Stimulated activated CD4-positive, alpha-beta T cell treated with anti-CD3 and anti-CD28 coated beads, Interleukin-12 subunit alpha, Interleukin-12 subunit beta, amount 100 ng/mL, for 24 hours (primary cell): Measurements from ENCODE around the gene PURA.

ENCODE experiments used
- DNase-seq, 2 experiments: peaks; one replicate each; pipeline ENCODE4 v3.0.0-alpha.2; 2020; ENCODE audit warnings: low read depth in 2 of 2

PURA gene

DNA sequence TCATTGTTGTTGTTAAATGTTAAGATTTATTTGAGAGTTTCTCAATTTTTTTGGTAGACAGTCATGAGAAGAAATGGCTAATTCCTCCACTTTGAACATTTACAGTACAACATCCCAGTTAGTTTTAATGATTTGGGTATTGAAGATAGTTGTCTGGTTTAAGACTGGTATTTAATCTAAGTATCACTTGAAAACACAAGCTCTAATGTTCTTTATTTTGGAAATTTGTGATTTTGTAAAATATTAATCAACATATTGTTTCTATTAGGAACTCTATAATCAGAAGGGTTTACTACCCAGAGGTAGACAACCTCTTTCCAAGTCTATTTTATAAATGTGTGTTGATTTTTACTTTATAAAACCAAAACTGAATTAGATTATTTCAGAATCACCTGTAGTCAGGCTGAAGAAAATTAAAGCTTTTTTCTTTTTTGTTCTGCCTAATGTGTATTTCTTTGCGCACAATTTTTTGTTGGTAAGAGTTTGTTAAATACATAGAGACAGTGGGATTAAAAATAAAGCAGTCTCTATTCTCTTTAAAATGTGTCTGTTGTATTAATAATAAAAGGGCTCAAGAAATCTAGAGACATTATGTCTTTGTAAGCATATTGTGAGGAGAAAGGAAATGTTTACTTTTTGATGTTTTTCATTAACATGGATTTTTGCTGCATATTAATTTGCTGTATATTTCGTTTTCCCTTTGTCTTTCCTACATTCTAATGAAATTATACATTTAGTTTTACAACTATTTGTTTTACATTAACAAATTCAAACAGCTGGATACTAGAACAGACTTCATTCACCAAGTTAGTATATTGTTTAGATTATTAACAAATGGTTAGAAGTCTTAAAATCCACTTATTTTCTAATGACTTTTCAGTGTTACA lies 3.9 kb upstream of the PURA start:
- DNase-seq, result no peak

DNA sequence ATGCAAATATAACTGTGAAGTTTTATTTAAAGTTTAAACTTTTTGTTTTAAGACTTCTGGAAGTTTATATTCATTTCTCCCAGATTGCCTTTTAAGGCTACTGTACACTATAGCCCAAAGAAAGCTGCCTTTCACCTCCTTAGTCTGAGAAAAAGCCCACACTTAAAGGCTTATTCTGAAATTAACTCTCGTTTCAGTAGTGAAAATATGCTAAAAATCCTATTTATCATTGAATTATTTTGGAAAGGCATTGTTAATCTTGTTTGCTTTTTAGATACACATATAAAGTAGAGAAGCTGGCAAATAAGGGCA lies 3.3 kb upstream of the PURA start:
- DNase-seq, result no peak

DNA sequence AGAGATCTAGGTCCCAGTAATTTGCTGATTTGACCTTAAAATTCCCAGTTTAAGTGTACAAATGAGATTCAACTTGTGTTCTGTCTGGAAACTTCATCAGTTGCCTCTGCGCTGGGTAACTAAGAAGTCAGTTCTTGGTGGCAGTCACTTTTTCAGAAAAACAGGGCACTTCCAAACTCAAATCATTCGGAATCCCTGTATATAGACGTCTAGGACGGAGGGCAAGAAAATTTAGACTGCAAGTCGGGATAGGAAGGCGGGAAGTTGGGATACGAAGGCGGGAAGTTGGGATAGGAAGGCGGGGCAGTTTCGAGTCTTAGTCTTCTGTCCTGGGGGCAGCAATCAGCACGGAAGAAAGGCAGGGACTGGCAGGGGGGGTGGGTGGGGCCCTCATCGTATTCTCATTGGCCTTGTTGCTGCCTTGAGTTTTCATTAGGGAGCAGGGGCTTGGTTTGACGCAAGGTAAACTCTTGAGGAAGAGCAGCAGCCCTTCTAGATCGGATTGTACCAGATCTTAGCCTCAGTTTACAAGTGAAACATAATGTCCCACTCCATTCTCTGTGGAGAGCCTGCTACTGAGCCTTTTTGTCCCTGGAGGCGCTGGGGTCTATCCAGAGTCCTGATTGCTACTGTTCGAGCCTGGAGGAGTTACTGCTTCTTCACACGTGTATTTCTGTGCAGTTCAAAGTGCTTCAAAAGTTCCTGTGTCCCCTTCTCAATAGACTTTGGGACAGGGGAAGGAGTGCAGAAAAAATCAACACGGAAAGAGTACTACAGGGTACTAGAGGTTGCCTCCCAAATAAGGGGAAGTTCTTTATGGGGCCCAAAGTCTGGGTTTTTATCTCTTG lies 2.7 kb upstream of the PURA start:
- no peak for DNase-seq

DNA sequence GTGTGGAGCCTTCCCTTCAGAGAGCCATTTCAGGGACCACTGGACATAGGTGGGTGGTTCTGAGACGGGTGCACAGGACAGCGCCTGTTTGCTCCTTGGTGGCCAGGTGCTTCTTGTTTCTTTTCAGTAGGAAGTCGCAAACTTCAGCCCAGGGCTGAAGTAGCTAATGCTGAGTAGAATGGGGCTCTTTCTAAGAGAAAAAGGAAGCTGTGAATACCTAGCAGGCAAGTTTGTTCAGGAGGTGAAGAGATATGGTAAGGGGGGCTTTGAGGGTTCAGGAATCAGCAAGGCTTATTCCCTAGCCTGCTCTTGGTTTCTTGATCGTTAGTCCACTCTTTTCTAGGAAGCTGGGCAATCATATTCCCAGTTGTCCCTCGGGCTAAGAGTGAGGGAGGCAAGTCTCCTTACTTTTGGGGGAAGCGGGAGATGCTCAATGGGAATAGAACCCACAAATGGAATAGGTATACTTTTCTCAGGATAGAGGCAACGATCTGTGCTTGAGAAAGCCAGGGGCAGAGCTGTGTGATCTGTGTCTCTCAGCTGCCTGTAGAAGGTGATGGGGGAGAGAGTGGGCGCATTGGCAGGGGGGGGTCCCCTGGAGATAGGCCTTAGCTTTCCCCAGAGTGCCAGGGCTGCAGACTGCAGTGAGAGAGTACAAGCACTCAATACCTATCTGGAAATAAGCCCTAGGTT lies 1.9 kb upstream of the PURA start:
- no peak for DNase-seq

DNA sequence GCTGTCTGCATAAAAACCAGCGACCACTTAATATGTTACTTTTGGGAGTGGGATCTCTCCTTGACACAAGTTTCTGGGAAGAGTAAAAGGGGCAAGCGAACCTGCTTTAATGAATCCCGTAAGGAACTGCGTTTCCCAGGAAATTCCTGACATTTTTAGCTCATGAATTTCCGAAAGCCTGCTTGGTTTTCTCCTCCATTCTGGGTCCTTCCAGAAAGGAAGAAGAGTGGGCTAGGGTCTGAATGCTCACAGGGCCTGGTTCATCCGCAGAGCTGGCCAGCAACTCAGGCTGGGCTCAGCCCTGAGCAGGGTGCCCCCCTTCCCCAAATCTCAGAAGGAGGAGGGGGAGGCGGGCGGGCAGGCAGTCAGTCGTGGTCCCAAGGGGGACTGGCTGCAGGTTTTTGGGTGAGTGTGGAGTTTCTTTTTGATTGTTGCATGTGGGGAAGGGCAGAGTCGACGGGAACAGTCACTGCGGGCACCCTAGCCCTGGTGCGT lies 1.2 kb upstream of the PURA start:
- DNase-seq, result no peak

DNA sequence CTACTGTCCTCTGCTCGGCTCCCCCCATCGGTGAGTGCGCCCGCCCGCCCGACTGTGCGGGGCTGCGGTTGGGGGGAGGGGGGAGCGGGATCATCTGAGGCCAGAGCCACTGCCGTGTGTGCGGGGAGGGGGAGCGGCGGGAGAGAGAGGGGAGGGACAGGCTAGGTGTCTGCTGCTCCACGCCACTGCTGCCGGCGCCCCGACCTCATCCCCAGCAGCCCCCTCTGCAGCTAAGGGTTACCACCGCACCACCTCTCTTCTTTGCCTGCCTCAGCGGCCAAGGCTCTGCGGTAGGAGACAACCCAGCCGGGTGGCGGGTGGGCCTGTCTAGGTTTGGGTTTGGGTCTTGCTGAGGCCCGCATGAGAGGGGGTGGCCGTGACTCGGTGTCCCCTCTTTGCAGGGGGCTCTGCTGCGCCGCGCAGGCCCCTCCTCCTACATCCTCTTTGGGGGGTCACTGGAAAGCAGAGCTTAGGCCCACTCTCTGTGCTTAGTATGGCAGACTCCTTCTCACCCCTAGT lies 670 bp upstream of the PURA start:
- no peak for DNase-seq

DNA sequence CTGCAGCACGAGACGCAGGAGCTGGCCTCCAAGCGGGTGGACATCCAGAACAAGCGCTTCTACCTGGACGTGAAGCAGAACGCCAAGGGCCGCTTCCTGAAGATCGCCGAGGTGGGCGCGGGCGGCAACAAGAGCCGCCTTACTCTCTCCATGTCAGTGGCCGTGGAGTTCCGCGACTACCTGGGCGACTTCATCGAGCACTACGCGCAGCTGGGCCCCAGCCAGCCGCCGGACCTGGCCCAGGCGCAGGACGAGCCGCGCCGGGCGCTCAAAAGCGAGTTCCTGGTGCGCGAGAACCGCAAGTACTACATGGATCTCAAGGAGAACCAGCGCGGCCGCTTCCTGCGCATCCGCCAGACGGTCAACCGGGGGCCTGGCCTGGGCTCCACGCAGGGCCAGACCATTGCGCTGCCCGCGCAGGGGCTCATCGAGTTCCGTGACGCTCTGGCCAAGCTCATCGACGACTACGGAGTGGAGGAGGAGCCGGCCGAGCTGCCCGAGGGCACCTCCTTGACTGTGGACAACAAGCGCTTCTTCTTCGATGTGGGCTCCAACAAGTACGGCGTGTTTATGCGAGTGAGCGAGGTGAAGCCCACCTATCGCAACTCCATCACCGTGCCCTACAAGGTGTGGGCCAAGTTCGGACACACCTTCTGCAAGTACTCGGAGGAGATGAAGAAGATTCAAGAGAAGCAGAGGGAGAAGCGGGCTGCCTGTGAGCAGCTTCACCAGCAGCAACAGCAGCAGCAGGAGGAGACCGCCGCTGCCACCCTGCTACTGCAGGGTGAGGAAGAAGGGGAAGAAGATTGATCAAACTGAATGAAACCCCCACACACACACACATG lies 654 bp downstream of the PURA start:
- DNase-seq, result peak in 1 of 2 experiments; percentile 30

DNA sequence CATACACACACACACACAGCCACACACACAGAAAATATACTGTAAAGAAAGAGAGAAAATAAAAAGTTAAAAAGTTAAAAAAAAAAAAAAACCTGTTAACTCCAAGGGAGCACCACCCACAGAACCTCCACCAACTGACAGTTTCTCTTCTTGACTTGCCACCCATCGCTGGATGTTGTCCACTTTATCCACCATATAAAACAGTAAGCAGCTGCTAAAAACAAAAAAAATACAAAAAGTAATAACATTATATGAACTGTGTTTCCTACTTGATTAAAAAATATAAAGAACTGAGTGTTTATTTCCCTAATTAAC lies 1.2 kb downstream of the PURA start:
- no peak for DNase-seq

DNA sequence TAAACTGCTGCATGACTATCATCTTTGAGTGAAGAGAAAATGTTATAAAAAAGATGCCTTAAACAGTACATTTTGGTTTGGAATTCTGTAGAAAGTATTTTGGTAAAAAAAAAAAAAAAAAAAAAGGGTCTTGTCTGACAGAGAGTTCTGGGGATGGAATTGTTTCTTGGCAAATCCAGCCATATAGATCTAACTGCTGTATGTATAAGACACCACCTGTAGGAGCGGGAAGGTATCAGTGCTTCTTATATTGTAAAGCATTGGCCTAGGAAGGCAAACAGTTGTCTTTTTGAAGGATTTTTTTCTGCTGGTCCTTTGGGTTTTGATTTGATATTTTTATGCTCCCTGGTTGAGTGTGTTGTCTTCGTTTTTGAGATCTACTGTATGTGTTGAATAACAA lies 2.8 kb downstream of the PURA start:
- no peak for DNase-seq

DNA sequence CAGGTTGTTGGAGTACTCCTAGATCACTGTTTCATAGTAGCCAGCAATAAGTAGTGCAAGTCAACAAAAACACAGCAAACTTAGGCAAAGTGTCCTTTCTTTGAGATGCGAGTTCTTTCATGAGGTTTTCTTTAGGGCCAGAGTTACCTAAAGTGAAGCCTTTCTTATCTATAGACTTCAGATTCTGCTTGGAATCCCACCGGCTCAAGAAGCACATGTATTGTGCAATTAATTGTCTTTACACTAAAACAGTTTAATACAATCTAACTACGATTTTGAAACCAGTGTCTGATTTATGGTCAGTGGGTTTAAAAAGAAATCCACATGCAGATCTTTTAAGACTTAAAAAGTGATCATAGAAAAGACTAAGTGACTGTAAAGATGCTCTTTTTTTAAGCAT lies 3.6 kb downstream of the PURA start:
- DNase-seq, result no peak

DNA sequence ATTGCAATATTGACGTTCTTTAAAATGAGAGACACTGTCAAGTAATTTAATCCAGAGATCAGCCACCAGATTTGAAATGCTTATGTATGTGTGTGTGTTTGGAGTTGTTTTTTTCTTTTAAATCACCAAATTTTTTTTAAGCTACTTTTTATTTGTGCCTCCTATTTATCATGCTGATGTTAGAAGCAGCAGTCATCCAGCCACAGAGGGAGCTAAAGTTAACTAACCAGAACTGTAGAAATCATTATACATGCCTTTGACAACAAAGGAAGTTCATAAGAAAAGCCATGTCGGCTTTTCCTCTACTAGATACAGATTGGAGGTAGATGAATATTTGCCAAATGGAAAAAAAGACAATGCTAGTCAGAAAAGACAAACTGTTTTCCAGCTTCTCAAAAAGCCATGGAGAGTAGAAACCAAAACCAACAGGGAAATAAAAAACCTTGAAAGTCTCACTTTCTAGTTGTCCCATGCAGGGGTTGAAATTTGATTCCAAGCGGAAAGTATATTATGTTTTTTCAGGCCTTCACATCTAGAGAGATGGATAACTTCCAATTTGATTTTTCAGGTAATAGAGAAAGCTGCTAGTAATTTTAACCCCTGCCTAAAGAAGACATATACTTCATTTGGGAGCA lies 4.5 kb downstream of the PURA start:
- DNase-seq, result no peak

DNA sequence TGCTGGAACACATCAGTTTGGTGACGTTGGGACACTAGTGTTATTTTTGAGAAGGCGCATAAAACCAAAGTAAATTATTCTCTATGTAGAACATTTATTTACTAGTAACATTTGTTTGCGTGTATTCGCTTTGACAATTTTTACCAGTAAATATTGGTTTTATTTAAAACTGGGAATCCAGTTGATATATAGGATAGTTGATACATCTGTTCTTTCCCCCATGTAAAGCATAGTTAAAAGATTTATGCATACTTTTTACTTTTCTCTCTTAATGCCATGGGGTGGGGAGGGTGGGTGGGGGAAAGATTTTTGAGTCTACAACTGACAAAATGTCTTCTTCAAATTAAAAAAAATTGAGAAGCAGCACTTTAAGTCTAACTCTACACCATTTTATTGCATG lies 11.7 kb downstream of the PURA start, which contains the start of gene IGIP:
TSS of gene IGIP (plus strand) at position 301 of the 400 bp plus-strand sequence. CDS start 2,540 bp downstream, outside the sequence.
- no peak for DNase-seq

DNA sequence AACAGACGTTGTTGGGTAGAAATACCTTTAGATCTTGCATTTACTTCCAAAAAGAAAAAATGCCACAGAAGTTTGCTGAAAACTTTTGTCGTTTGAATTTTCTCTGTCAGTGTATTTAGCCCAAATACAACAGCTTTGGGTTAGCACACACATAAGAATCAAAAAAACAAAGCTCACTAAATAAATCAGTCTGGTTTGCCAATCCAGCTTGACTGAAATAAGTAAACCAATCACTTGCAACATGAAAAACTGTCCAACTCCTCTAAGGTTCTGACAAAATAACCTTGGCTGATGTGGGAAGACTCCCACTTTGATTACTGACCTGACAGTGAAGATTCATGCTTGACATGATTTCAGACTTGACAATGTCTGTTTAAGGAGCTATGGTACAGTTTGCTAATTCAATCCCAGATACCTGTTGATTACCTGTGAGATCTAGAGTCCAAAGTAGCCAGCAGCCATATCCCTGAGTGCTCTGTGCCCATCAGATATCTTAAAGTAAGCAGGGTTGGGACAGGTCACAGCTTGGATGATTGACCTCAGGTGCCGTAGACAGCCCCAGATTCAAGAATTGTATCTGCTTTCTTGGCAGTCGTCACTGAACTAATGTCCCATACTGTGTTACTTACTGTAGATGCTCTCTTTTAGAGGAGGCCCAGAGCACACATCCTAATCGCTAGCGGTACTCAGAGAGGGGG lies 12.6 kb downstream of the PURA start:
- no peak for DNase-seq

DNA sequence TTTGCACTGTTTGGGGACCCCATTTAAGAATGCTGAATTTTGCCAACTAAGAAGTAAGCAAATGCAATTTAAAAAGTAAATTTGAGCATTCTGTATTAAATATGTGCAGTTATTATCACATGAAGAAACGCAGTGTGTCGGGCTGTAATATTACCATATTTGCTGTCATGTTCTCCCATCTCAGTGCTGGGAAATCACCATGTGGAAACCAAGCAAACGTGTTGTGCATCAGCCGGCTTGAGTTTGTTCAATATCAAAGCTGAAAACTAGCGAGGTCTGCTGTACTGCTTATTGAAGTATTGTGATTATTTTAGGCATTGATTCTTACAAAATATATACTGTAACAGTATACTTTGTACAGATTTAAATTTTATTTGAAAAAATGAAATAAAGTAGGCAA lies 14.5 kb downstream of the PURA start:
- no peak for DNase-seq

DNA sequence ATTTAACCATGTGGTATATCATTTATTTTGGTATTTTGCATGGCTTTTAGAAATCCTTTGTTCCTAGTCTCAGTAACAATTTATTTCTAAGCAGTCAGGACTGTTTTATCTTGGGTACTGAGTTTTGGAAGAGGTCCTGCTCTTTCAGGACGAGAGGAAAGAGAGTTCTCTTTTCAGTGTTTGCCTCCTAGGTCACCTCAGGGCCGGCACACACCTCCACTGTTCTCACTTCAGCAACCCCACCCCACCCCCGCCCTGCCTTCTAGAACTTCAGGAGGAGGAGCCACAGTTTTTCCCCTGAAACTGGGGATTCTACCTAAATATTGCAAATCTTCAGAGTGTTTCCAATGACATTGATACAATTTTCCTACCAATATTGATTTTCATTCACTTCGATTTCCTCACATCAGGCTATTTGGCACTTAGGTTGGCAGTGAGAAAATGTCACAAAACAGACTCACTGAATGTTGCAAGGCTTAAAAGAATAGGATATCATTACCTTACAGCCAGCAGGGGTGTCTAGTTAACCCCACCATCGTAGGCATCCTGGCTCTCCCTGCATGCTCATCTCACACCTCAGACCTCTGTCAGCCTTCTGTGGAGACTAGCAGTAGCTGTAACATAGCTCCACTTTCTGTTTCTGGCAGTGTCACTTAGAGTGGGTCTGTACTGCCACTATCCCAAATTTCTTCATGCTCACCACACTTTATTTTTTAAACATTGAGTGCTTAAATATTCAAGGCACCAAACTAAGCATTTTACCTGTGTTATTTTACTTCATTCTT lies 17.2 kb downstream of the PURA start:
- DNase-seq, result no peak

DNA sequence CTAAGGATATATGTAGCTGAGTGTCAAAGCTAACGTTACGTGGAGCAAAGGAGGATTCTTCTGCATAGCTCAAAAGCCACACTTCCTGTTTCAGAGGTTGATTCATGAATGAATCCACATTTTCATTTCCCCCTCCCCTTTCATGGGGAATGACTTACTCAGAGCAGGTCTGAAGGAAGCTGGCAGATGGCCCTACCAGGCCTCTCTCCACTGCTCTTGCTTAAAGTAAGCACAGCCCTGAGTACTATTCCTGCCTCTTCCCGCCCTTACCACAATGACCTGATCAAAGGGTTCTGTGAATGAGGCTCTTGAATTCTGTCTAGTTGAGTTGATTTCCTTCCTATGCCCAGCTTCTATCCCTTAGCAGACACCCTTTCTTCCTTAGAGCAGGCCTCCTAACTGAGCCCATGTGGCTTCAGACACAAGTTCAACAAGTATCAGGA lies 18.1 kb downstream of the PURA start:
- no peak for DNase-seq

DNA sequence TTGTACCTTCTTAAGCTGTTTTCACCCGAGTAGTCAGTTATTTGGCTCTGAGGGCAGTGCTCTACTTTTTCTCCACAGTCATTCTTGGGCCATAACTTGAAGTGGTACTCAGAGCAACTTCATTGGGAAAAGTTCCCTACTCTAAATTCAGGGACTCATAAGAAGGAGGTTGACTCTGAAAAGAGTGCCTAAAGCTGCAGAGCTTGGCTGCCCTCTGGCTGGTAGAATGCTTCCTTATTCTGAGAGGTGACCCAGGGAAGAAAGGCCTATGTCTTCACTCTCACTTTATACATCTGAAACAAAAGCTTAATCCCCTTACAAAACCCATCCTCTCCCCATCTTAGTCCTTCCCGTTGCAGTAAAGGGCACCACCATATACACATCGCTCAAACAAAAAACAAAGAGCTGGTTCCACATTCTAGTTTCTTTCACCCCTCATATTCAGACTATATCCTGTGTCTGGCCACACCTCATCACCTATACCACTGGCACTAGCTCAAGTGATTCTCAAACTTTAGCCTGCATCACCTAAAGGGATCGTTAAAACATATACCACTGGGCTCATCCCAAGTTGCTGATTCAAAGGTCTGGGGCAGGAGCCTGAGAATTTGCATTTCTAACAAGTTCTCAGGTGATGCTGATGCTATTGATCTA lies 19.7 kb downstream of the PURA start:
- DNase-seq, result no peak

DNA sequence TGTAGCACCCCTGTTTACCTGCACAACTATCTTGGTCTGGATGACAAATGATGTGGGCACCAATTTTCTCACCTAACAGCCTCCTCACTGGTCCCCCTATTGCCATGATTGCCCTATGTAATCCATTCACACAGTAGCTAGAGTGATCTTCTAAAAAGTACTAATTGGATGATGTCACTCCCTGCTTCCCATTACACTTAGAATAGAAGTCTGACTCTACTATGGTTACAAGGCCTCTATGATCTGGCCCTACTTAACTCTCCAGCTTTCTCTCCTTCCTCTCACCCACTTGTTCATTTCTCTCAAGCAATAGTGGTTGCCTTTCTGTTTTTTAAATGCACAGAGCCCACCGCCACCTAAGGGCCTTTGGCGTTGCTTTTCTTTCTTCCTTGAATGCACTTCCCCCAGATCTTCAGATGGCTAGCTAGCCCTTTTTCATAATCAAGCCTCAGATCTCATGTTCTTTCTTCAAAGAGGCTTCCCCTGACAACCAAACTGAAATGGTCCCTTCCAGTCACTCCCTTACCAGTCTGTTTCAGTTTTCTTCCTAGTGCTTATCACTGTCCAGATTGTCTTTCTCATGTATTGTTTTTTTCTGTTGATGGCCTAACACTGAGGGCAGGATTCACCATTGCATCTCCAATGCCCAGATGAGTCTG lies 20.5 kb downstream of the PURA start:
- no peak for DNase-seq
